Common myeloid progenitor, CD34-positive (primary cell): ENCODE results near the gene RUNX2.

Source experiments
- CTCF ChIA-PET: fragments of 350-600 bp; sonication (Branson Sonifier 250); formaldehyde crosslinking; loops from one replicate; lab custom pipeline; 2021; ENCODE audit warnings: antibody characterized with exemption; lab: Charles Lee
- POLR2A ChIA-PET: fragments of 350-600 bp; sonication (Branson Sonifier 250); formaldehyde crosslinking; loops from one replicate; lab custom pipeline; 2021; ENCODE audit warnings: antibody characterized with exemption; lab: Charles Lee
- DNase-seq, 3 donors: peaks; one replicate each; pipeline versions ENCODE4 v3.0.0 to v3.0.0-alpha.2; 2013
- H3K27ac ChIP-seq, 2 experiments: 1 replicate in 1 of 2; 2 replicates in 1 of 2; pipeline ENCODE4 v1.7.0; 2013; ENCODE audit warnings: inconsistent platforms in 2 of 2, low read length in 2 of 2, mild to moderate bottlenecking in 2 of 2, low read depth in 1 of 2, moderate library complexity in 1 of 2; ENCODE audit not compliant: severe bottlenecking in 2 of 2, insufficient read depth in 1 of 2, poor library complexity in 1 of 2
- H3K27me3 ChIP-seq, 5 experiments: replicated peaks in 2 of 5; 1 replicate in 3 of 5; 2 replicates in 2 of 5; pipeline versions ENCODE4 v1.6.1 to v1.7.0; 2013; ENCODE audit warnings: low read length in 4 of 5, mild to moderate bottlenecking in 2 of 5, moderate library complexity in 2 of 5, inconsistent platforms in 1 of 5; ENCODE audit not compliant: insufficient read depth in 5 of 5, control insufficient read depth in 4 of 5
- H3K36me3 ChIP-seq, 4 experiments: 1 replicate in 2 of 4; 2 replicates in 2 of 4; pipeline versions ENCODE4 v1.6.1 to v1.7.0; 2013; ENCODE audit warnings: low read length in 3 of 4, control low read depth in 1 of 4, mild to moderate bottlenecking in 1 of 4; ENCODE audit not compliant: control insufficient read depth in 4 of 4, insufficient read depth in 4 of 4
- H3K4me1 ChIP-seq, 4 experiments: 1 replicate in 3 of 4; 2 replicates in 1 of 4; pipeline versions ENCODE4 v1.6.1 to v1.7.1; 2013; ENCODE audit warnings: low read length in 3 of 4, mild to moderate bottlenecking in 3 of 4, control low read depth in 1 of 4, inconsistent platforms in 1 of 4, moderate library complexity in 1 of 4; ENCODE audit not compliant: control insufficient read depth in 4 of 4, insufficient read depth in 4 of 4; ENCODE audit errors: control extremely low read depth in 1 of 4
- H3K4me3 ChIP-seq, 7 experiments: 1 replicate in 4 of 7; 2 replicates in 3 of 7; pipeline versions ENCODE4 v1.5.1 to v1.7.0; 2013; ENCODE audit warnings: mild to moderate bottlenecking in 7 of 7, low read length in 6 of 7, moderate library complexity in 6 of 7, inconsistent platforms in 2 of 7, low read depth in 2 of 7, control low read depth in 1 of 7; ENCODE audit not compliant: insufficient read depth in 4 of 7, control insufficient read depth in 1 of 7; ENCODE audit errors: extremely low read depth in 1 of 7
- H3K9me3 ChIP-seq, 5 experiments: 1 replicate in 4 of 5; 2 replicates in 1 of 5; pipeline versions ENCODE4 v1.6.1 to v1.7.1; 2013; ENCODE audit warnings: low read length in 4 of 5, mild to moderate bottlenecking in 2 of 5, inconsistent platforms in 1 of 5, low read depth in 1 of 5, moderate library complexity in 1 of 5; ENCODE audit not compliant: control insufficient read depth in 4 of 5, insufficient read depth in 2 of 5; ENCODE audit errors: control extremely low read depth in 1 of 5
- WGBS: methylation state at CpG from one replicate; pipeline ENCODE4 v1.1.5; 2013; ENCODE audit not compliant: insufficient coverage; 5-methylcytosine and 5-hydroxymethylcytosine counted together

RUNX2 gene

DNA sequence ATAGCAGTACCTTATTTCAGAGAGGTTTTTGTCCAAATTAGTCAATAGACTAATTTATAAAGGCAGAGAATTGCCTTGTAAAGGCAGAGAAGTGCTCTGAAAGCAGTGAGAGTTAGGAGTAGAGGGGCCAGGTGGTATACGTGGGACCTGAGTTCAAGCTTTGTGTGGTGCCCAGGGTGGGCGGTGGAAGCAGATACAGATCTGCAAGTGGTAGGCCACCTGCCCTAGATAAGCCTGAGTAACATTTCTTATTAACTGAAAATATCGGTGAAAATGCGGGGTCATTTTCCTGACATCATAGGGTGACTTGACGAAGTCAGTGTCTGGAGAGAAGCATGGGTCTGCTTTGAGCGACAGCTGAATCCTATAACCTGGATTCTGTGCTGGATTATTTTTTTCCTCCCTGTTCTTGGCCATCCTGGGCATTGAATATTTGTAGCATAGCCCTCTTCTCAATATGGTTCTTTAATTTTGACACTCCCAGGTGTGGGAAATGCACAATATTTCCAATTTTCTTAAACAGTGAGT, 111.8 kb downstream of the RUNX2 start:
- no peak overlapping the region for H3K4me3 ChIP-seq
- CTCF ChIA-PET = interaction anchor here (0.7 kb wide), 1 partner anchor 347 kb away, joined by 3 read pairs; no protein-coding TSS in a partner anchor

GRCh38 chr6:45441851-45442453, 113.8 kb downstream of the RUNX2 start:
- ChIA-PET CTCF (interaction anchor here (1.1 to 2.5 kb wide), 3 partner anchors 12 to 22 kb away, joined by 4 to 10 read pairs (median 4); no protein-coding TSS in a partner anchor), POLR2A (no interaction called here)

More for the DNA sequence above, 111.8 kb downstream of the RUNX2 start:
- no peak for DNase-seq
- Histone ChIP-seq H3K9me3 (no peaks in the 10 kb centered on the region), H3K36me3 (peaks cover 0 to 66% (median 10%) of the 10 kb centered on the region in 4 experiments), H3K27ac (peak overlapping the region in 1 of 2 experiments; percentile 12), H3K4me1 (peaks cover 47 to 89% (median 68%) of the 10 kb centered on the region in 4 experiments), H3K27me3 (no peaks in the 10 kb centered on the region)
- WGBS = 85% methylated on average over 5 of the region's 6 CpGs
- POLR2A ChIA-PET = no interaction called here

DNA sequence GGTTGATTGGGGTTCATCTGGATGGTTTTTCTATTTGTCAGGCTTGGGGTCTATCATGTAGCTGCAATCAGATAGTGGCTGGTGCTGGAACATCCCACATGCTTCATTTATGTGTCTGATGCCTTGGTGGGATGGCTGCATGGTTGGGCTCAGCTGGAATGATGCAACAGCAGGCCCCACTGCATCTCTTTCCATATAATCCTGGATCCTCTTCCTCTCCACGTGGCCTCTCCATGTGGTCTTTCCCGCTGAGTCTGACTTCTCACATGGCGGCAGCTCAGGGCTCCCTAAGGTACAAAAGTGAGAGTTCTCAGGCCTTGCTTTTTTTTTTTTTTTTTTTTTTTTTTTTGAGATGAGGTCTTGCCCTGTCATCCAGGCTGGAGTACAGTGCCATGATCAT, 114.6 kb downstream of the RUNX2 start:
- H3K36me3 ChIP-seq = peaks cover 0 to 57% (median 10%) of the 10 kb centered on the region in 4 experiments

More at GRCh38 chr6:45441851-45442453, 113.8 kb downstream of the RUNX2 start:
- Histone ChIP-seq H3K27ac (no peak overlapping the region), H3K4me1 (peaks cover 48 to 89% (median 69%) of the 10 kb centered on the region in 4 experiments), H3K36me3 (peaks cover 0 to 62% (median 10%) of the 10 kb centered on the region in 4 experiments), H3K4me3 (no peak overlapping the region), H3K9me3 (no peaks in the 10 kb centered on the region), H3K27me3 (no peaks in the 10 kb centered on the region)
- peak in 2 of 3 donors; percentile 39 to 52 for DNase-seq
- WGBS = 100% methylated on average over 2 of the region's 6 CpGs

DNA sequence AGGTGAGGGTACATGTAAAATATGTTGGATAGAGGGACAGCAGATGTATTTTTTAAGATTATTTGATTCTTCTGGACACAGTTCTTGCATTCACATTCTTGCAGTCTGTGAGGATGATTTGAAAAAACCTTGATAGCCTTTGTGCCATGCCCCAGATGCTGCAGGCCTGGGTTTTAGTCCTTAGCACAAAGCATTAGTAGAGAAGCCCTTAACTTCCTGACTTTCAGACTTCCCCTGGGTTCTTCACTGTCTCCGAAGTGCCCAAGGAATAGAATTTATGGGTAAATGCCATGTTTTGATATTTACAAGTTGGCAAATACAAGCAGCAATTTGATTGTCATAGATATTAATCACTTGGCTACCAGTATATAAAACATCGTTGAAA, 117.2 kb downstream of the RUNX2 start:
- POLR2A ChIA-PET = interaction anchor here (1.2 kb wide), 1 partner anchor 23 kb away, joined by 5 read pairs; no protein-coding TSS in a partner anchor
- no peaks in the 10 kb centered on the region for H3K9me3 ChIP-seq
- no peaks in the 10 kb centered on the region for H3K27me3 ChIP-seq
- H3K36me3 ChIP-seq = peaks cover 9 to 58% (median 20%) of the 10 kb centered on the region in 4 experiments
- peak overlapping the region; percentile 51 to 80 for H3K27ac ChIP-seq
- DNase-seq = no peak
- WGBS = no CpG with 5 or more reads among the region's 2 CpGs
- CTCF ChIA-PET = interaction anchor here (0.9 to 1.5 kb wide), 3 partner anchors 9 to 17 kb away, joined by 3 to 4 read pairs (median 3); no protein-coding TSS in a partner anchor
- H3K4me3 ChIP-seq = peak overlapping the region in 6 of 7 experiments; percentile 8 to 63 (median 44)
- peaks cover 29 to 72% (median 50%) of the 10 kb centered on the region in 4 experiments for H3K4me1 ChIP-seq

More for the DNA sequence above, 114.6 kb downstream of the RUNX2 start:
- ChIA-PET POLR2A (interaction anchor here (0.6 kb wide), 1 partner anchor 8 kb away, joined by 3 read pairs; no protein-coding TSS in a partner anchor), CTCF (interaction anchor here (0.9 to 2.5 kb wide), 4 partner anchors 13 to 23 kb away, joined by 4 to 10 read pairs (median 4); no protein-coding TSS in a partner anchor)
- 94% methylated on average over 2 of the region's 3 CpGs for WGBS
- no peak overlapping the region for H3K27ac ChIP-seq
- no peak overlapping the region for H3K4me3 ChIP-seq
- H3K4me1 ChIP-seq = peaks cover 44 to 88% (median 64%) of the 10 kb centered on the region in 4 experiments
- no peak for DNase-seq
- H3K27me3 ChIP-seq = no peaks in the 10 kb centered on the region
- no peaks in the 10 kb centered on the region for H3K9me3 ChIP-seq

GRCh38 chr6:45445749-45446549, 117.8 kb downstream of the RUNX2 start:
- peak overlapping the region in 5 of 7 experiments; percentile 21 to 63 (median 50) for H3K4me3 ChIP-seq
- POLR2A ChIA-PET = interaction anchor here (1.2 kb wide), 1 partner anchor 24 kb away, joined by 5 read pairs; no protein-coding TSS in a partner anchor
- peaks cover 9 to 62% (median 22%) of the 10 kb centered on the region in 4 experiments for H3K36me3 ChIP-seq
- WGBS = 3% methylated on average over 6 of the region's 9 CpGs
- CTCF ChIA-PET = interaction anchor here (0.9 to 1.0 kb wide), 2 partner anchors 18 to 20 kb away, joined by 3 to 4 read pairs; no protein-coding TSS in a partner anchor
- no peaks in the 10 kb centered on the region for H3K9me3 ChIP-seq
- DNase-seq = peak; percentile 95 to 98 (median 97)
- peaks cover 29 to 76% (median 49%) of the 10 kb centered on the region in 4 experiments for H3K4me1 ChIP-seq
- peak overlapping the region; percentile 51 to 80 for H3K27ac ChIP-seq
- no peaks in the 10 kb centered on the region for H3K27me3 ChIP-seq

DNA sequence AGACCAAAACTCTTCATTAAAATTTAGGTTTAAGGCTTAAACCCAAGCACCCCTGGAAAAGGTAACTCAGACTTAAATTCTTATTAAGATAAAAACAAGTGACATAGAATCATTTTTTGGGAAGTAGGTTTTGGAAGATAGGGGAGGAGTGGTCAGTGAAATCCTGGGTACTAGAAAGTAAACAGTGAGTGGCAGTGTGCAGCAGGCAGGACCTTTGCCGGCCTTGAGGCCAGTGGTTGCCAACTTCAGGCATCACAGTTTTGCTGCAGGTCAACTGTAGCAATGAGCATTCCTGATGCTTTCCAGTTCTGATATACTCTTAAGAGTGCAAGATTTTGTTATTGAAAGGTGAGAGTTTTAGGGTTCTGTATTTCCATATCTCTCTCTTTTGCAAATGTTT, 118.9 kb downstream of the RUNX2 start:
- CTCF ChIA-PET = no interaction called here
- DNase-seq = no peak
- Histone ChIP-seq H3K4me1 (peaks cover 29 to 68% (median 49%) of the 10 kb centered on the region in 4 experiments), H3K36me3 (peaks cover 9 to 60% (median 23%) of the 10 kb centered on the region in 4 experiments), H3K9me3 (no peaks in the 10 kb centered on the region), H3K4me3 (no peak overlapping the region), H3K27ac (peak overlapping the region in 1 of 2 experiments; percentile 80), H3K27me3 (no peaks in the 10 kb centered on the region)
- WGBS = 60% methylated on average over 1 of the region's 1 CpG
- POLR2A ChIA-PET = no interaction called here
